Neural crest cell (in vitro differentiated cells): Measurements from ENCODE around the gene CA9. TPM values are rescaled to one million over a fixed set of nuclear protein-coding genes. Genes with fewer than 3 reads are reported as not detected.

Source experiments
- DNase-seq: peaks from one replicate; pipeline ENCODE4 v3.0.0; 2021; ENCODE audit warnings: low read depth, mixed read lengths, low spot score
- H3K27ac Mint-ChIP-seq: one replicate; pipeline ENCODE4 v1.8.0; 2021; ENCODE audit warnings: mild to moderate bottlenecking, mixed read lengths; ENCODE audit not compliant: unreplicated experiment
- H3K27me3 Mint-ChIP-seq: 2 replicates; pipeline ENCODE4 v1.8.0; 2021; ENCODE audit warnings: low read depth, mild to moderate bottlenecking, mixed read lengths
- H3K36me3 Mint-ChIP-seq: 2 replicates; pipeline ENCODE4 v1.8.0; 2021; ENCODE audit warnings: low read depth, mild to moderate bottlenecking, mixed read lengths
- H3K4me1 Mint-ChIP-seq: 2 replicates; pipeline ENCODE4 v1.8.0; 2021; ENCODE audit warnings: mixed read lengths
- H3K4me3 Mint-ChIP-seq: one replicate; pipeline ENCODE4 v1.8.0; 2021; ENCODE audit warnings: mild to moderate bottlenecking, mixed read lengths
- H3K9me3 Mint-ChIP-seq: 2 replicates; pipeline ENCODE4 v1.8.0; 2021; ENCODE audit warnings: mixed read lengths
- CTCF ChIP-seq: fragments of 200-600 bp; sonication (generic); conservative IDR thresholded peaks from 2 replicates; pipeline ENCODE4 v1.5.0; 2021; ENCODE audit warnings: antibody characterized with exemption, mild to moderate bottlenecking
- total RNA-seq: library from RNA; stranded (reverse); gene quantifications from 2 replicates; pipeline ENCODE4 v1.2.1, GENCODE V29; 2021

The CA9 gene
- total RNA-seq, 1 donor from 2014 or later = 0.63 TPM

- Mint-ChIP-seq H3K36me3 (peaks cover 9% of the 10 kb centered on the region), H3K9me3 (peaks cover 3% of the 10 kb centered on the region), H3K4me3 (peak overlapping the region; percentile 88), H3K4me1 (peaks cover 41% of the 10 kb centered on the region), H3K27me3 (peaks cover 9% of the 10 kb centered on the region), H3K27ac (peak overlapping the region; percentile 98)
- DNase-seq = no peak
- TF ChIP-seq CTCF = no peak
Observed at GRCh38 chr9:35656831-35657545, 16.7 kb upstream of the CA9 start.

- Mint-ChIP-seq H3K27me3 (peaks cover 9% of the 10 kb centered on the region), H3K36me3 (peaks cover 10% of the 10 kb centered on the region), H3K27ac (peak within 1 kb of the TSS; percentile 98), H3K4me3 (peak within 1 kb of the TSS; percentile 88), H3K9me3 (peaks cover 3% of the 10 kb centered on the region), H3K4me1 (peaks cover 45% of the 10 kb centered on the region)
- DNase-seq = peak; percentile 91
- peak; percentile 54 for TF ChIP-seq CTCF
Observed at GRCh38 chr9:35657546-35658136, 16.1 kb upstream of the CA9 start, which contains the start of gene RMRP. Gene RMRP (minus strand): TSS chr9:35658019.

GRCh38 chr9:35658137-35658967, 15.4 kb upstream of the CA9 start, which contains the start of gene CCDC107:
Gene CCDC107 (plus strand): TSS chr9:35658292. CDS start chr9:35658380, 88 bp downstream.
- Mint-ChIP-seq H3K4me1 (peaks cover 52% of the 10 kb centered on the region), H3K9me3 (peaks cover 3% of the 10 kb centered on the region), H3K4me3 (peak within 1 kb of the TSS; percentile 88), H3K27me3 (peaks cover 9% of the 10 kb centered on the region), H3K36me3 (peaks cover 10% of the 10 kb centered on the region), H3K27ac (peak within 1 kb of the TSS; percentile 98)
- peak; percentile 85 for TF ChIP-seq CTCF
- peak; percentile 86 for DNase-seq

GRCh38 chr9:35658968-35659220, 14.8 kb upstream of the CA9 start:
- H3K4me3 Mint-ChIP-seq = peak overlapping the region; percentile 88
- H3K36me3 Mint-ChIP-seq = peaks cover 10% of the 10 kb centered on the region
- no peak for DNase-seq
- peaks cover 3% of the 10 kb centered on the region for H3K9me3 Mint-ChIP-seq
- H3K4me1 Mint-ChIP-seq = peaks cover 58% of the 10 kb centered on the region
- no peak overlapping the region for H3K27ac Mint-ChIP-seq
- peaks cover 9% of the 10 kb centered on the region for H3K27me3 Mint-ChIP-seq
- TF ChIP-seq CTCF = no peak

GRCh38 chr9:35659340-35659739, 14.4 kb upstream of the CA9 start:
- H3K9me3 Mint-ChIP-seq = peaks cover 3% of the 10 kb centered on the region
- H3K27ac Mint-ChIP-seq = no peak overlapping the region
- no peak for TF ChIP-seq CTCF
- no peak for DNase-seq
- peaks cover 10% of the 10 kb centered on the region for H3K36me3 Mint-ChIP-seq
- H3K27me3 Mint-ChIP-seq = peaks cover 9% of the 10 kb centered on the region
- peak overlapping the region; percentile 88 for H3K4me3 Mint-ChIP-seq
- H3K4me1 Mint-ChIP-seq = peaks cover 62% of the 10 kb centered on the region
